H1 (cell line): ENCODE measurements around the gene TRAF3IP1. TPM values are rescaled to one million over a fixed set of nuclear protein-coding genes. Genes with fewer than 3 reads are reported as not detected.
A peak's percentile ranks its signal among the peaks of the same experiment; 100 is the strongest.

Experiments
- CTCF ChIA-PET: fragments of 300-600 bp; sonication (Branson Sonifier 250); formaldehyde crosslinking; loops from one replicate; lab custom pipeline; 2021; ENCODE audit not compliant: partially characterized antibody; lab: Charles Lee
- POLR2A ChIA-PET: fragments of 300-600 bp; sonication (Branson Sonifier 250); formaldehyde crosslinking; loops from one replicate; lab custom pipeline; 2021; ENCODE audit warnings: inconsistent platforms; ENCODE audit not compliant: partially characterized antibody; lab: Charles Lee
- DNase-seq, 2 experiments: peaks; one replicate each; pipeline versions ENCODE4 v3.0.0 to v3.0.0-alpha.2; 2010 to 2022; ENCODE audit warnings: low spot score in 2 of 2, low read depth in 1 of 2, mixed read lengths in 1 of 2
- FAIRE-seq: peaks from 2 replicates; lab custom pipeline; 2011; peaks lifted over from hg19 to GRCh38; lab: Jason Lieb, UNC
- H2AFZ ChIP-seq: 2 replicates; pipeline ENCODE4 v1.8.1; 2012; ENCODE audit warnings: low read length, inconsistent platforms
- H2AK5ac ChIP-seq: 2 replicates; pipeline ENCODE4 v1.6.1; 2013; ENCODE audit warnings: low read depth, low read length
- H2BK120ac ChIP-seq: replicated peaks from 2 replicates; pipeline ENCODE3; 2013; ENCODE audit warnings: low read depth, low read length, inconsistent platforms
- H2BK12ac ChIP-seq: 2 replicates; pipeline ENCODE4 v1.6.1; 2013; ENCODE audit warnings: low read depth, low read length
- H2BK15ac ChIP-seq: 2 replicates; pipeline ENCODE4 v1.6.1; 2013; ENCODE audit warnings: low read length
- H2BK20ac ChIP-seq: 2 replicates; pipeline ENCODE4 v1.6.1; 2013; ENCODE audit warnings: low read length
- H2BK5ac ChIP-seq: 2 replicates; pipeline ENCODE4 v1.6.1; 2013; ENCODE audit warnings: low read depth, low read length
- H3K14ac ChIP-seq: 2 replicates; pipeline ENCODE4 v1.6.1; 2013; ENCODE audit warnings: inconsistent platforms; ENCODE audit not compliant: insufficient read length
- H3K18ac ChIP-seq: 2 replicates; pipeline ENCODE4 v1.6.1; 2013; ENCODE audit warnings: low read length; ENCODE audit errors: extremely low read depth
- H3K23ac ChIP-seq: 2 replicates; pipeline ENCODE4 v1.6.1; 2013; ENCODE audit warnings: inconsistent platforms; ENCODE audit not compliant: insufficient read length
- H3K23me2 ChIP-seq: 2 replicates; pipeline ENCODE4 v1.6.1; 2013; ENCODE audit warnings: low read depth, low read length
- H3K27ac ChIP-seq: 2 replicates; pipeline ENCODE4 v1.6.1; 2011; ENCODE audit warnings: low read depth, low read length, inconsistent platforms
- H3K27me3 ChIP-seq, 4 experiments: replicated peaks in 1 of 4; 1 replicate in 1 of 4; 2 replicates in 3 of 4; pipeline versions ENCODE4 v1.6.1 to v1.8.1; 2011 to 2013; ENCODE audit warnings: low read length in 3 of 4, mild to moderate bottlenecking in 3 of 4, inconsistent platforms in 2 of 4, mixed read lengths in 2 of 4, moderate library complexity in 1 of 4; ENCODE audit not compliant: control insufficient read depth in 3 of 4, insufficient read depth in 3 of 4; ENCODE audit errors: extremely low read depth in 1 of 4
- H3K36me3 ChIP-seq, 4 experiments: 2 replicates each; pipeline versions ENCODE4 v1.6.1 to v1.8.1; 2011 to 2013; ENCODE audit warnings: mild to moderate bottlenecking in 4 of 4, low read length in 3 of 4, moderate library complexity in 2 of 4, control low read depth in 1 of 4, inconsistent platforms in 1 of 4; ENCODE audit not compliant: insufficient read depth in 4 of 4, control insufficient read depth in 2 of 4
- H3K4ac ChIP-seq: replicated peaks from 2 replicates; pipeline ENCODE3; 2013; ENCODE audit warnings: low read length, low read depth, mixed read lengths, inconsistent platforms; ENCODE audit not compliant: insufficient read length
- H3K4me1 ChIP-seq, 4 experiments: replicated peaks in 1 of 4; 1 replicate in 1 of 4; 2 replicates in 3 of 4; pipeline versions ENCODE4 v1.6.1 to v1.8.1; 2011 to 2013; ENCODE audit warnings: low read length in 3 of 4, inconsistent platforms in 2 of 4, mixed read lengths in 1 of 4; ENCODE audit not compliant: insufficient read depth in 4 of 4, control insufficient read depth in 3 of 4
- H3K4me2 ChIP-seq, 2 experiments: 2 replicates each; pipeline versions ENCODE4 v1.6.1 to v1.8.1; 2011 to 2013; ENCODE audit warnings: low read depth in 2 of 2, low read length in 2 of 2, control low read depth in 1 of 2, inconsistent platforms in 1 of 2, mild to moderate bottlenecking in 1 of 2; ENCODE audit not compliant: insufficient read depth in 1 of 2
- H3K4me3 ChIP-seq, 4 experiments: fragments of 200-600, 300-600 bp in 1 of 4; sonication (generic), shearing (Covaris generic), sonication (Bioruptor Twin) in 1 of 4; 2 replicates each; pipeline versions ENCODE4 v1.5.1 to v1.8.1; 2011 to 2016; ENCODE audit warnings: low read length in 4 of 4, low read depth in 3 of 4, control low read depth in 2 of 4, inconsistent platforms in 2 of 4, mild to moderate bottlenecking in 2 of 4, mixed read lengths in 1 of 4, moderate library complexity in 1 of 4; ENCODE audit not compliant: insufficient read depth in 2 of 4; ENCODE audit errors: extremely low read depth in 1 of 4
- H3K56ac ChIP-seq: replicated peaks from 2 replicates; pipeline ENCODE3; 2013; ENCODE audit warnings: low read depth, mild to moderate bottlenecking, mixed read lengths, low read length, inconsistent platforms; ENCODE audit not compliant: insufficient read length
- H3K79me1 ChIP-seq: 2 replicates; pipeline ENCODE4 v1.6.1; 2013; ENCODE audit warnings: low read depth, low read length, control low read depth
- H3K79me2 ChIP-seq, 2 experiments: 2 replicates each; pipeline versions ENCODE4 v1.6.1 to v1.8.1; 2012 to 2013; ENCODE audit warnings: low read length in 2 of 2, mild to moderate bottlenecking in 2 of 2, inconsistent platforms in 1 of 2; ENCODE audit not compliant: insufficient read depth in 2 of 2, control insufficient read depth in 1 of 2
- H3K9ac ChIP-seq, 4 experiments: replicated peaks in 1 of 4; 1 replicate in 1 of 4; 2 replicates in 3 of 4; pipeline versions ENCODE4 v1.6.1 to v1.8.1; 2011 to 2013; ENCODE audit warnings: low read depth in 3 of 4, low read length in 3 of 4, control low read depth in 2 of 4, mild to moderate bottlenecking in 2 of 4, moderate library complexity in 2 of 4, inconsistent platforms in 1 of 4; ENCODE audit errors: extremely low read depth in 1 of 4
- H3K9me3 ChIP-seq, 2 experiments: 2 replicates each; pipeline versions ENCODE4 v1.6.1 to v1.8.1; 2012 to 2013; ENCODE audit warnings: mild to moderate bottlenecking in 2 of 2, moderate library complexity in 2 of 2, control low read depth in 1 of 2, inconsistent platforms in 1 of 2, low read depth in 1 of 2, low read length in 1 of 2, mixed read lengths in 1 of 2; ENCODE audit not compliant: insufficient read depth in 2 of 2
- H4K20me1 ChIP-seq, 2 experiments: replicated peaks in 1 of 2; 2 replicates each; pipeline versions ENCODE3 to v1.8.1; 2011 to 2013; ENCODE audit warnings: inconsistent platforms in 2 of 2, low read length in 2 of 2, mild to moderate bottlenecking in 1 of 2; ENCODE audit not compliant: insufficient read depth in 2 of 2, control insufficient read depth in 1 of 2
- H4K5ac ChIP-seq: 2 replicates; pipeline ENCODE4 v1.6.1; 2013; ENCODE audit warnings: low read length, low read depth, mixed read lengths, inconsistent platforms; ENCODE audit not compliant: insufficient read length
- H4K8ac ChIP-seq: 2 replicates; pipeline ENCODE4 v1.8.0; 2013; ENCODE audit warnings: mild to moderate bottlenecking, moderate library complexity, low read length, inconsistent platforms; ENCODE audit not compliant: insufficient read depth; ENCODE audit errors: extremely low read depth
- H4K91ac ChIP-seq: replicated peaks from 2 replicates; pipeline ENCODE3; 2013; ENCODE audit warnings: low read length, mixed read lengths, inconsistent platforms; ENCODE audit not compliant: insufficient read length
- RAD21 ChIP-seq, 2 experiments: IDR thresholded peaks in 1 of 2; conservative IDR thresholded peaks in 1 of 2; 2 replicates each; pipeline ENCODE4 v1.6.1; 2011; ENCODE audit warnings: low read depth in 2 of 2, low read length in 2 of 2, improper control_type of control experiment in 1 of 2, inconsistent platforms in 1 of 2, mild to moderate bottlenecking in 1 of 2, moderate library complexity in 1 of 2
- WGBS, 2 experiments: shearing (Covaris generic) in 1 of 2; methylation state at CpG; one replicate each; pipeline versions ENCODE4 v1.1.6 to v1.1.7; 2013 to 2015; ENCODE audit warnings: low lambda C conversion rate in 2 of 2, mixed read lengths in 2 of 2, inconsistent platforms in 1 of 2, low coverage in 1 of 2, missing lambda C conversion rate in 1 of 2; ENCODE audit not compliant: insufficient replicate concordance in 2 of 2, insufficient coverage in 1 of 2, insufficient read length in 1 of 2; ENCODE audit errors: extremely low coverage in 1 of 2, missing lambda C conversion rate in 1 of 2; 5-methylcytosine and 5-hydroxymethylcytosine counted together
- polyA plus RNA-seq, 7 experiments: library from polyadenylated mRNA; depleted of rRNA in 3 of 7; stranded (reverse) in 5 of 7; unstranded in 2 of 7; fragments of >200 nt in 5 of 7; fragments of 200-250 nt in 2 of 7; gene quantifications; 1 replicate in 5 of 7; 2 replicates in 1 of 7; 4 replicates in 1 of 7; pipeline versions ENCODE4 v1.2.1 to v1.2.3, GENCODE V29; 2011 to 2013; ENCODE audit warnings: missing spikeins in 2 of 7, mixed read lengths in 2 of 7
- total RNA-seq: library from RNA; stranded (reverse); fragmentation: NEBNext Ultra II Directional; extraction: Animal tissue kit (Norgen Biotek cat#: 25700); gene quantifications from 2 replicates; pipeline ENCODE4 v1.2.1, GENCODE V29; 2021

TRAF3IP1 gene
- total and polyA plus RNA-seq, 2 of the 8 experiments (the other 6 are each of a cell fraction or from before 2014, with no cell fraction given): 2.3 to 17.5 TPM

- no peak overlapping the region for H2AFZ ChIP-seq
- ChIA-PET POLR2A (no interaction called here), CTCF (interaction anchor here (1.8 kb wide), 1 partner anchor 10 kb away, joined by 12 read pairs; no protein-coding TSS in a partner anchor)
- H3K4me1 ChIP-seq: peaks cover 3 to 21% (median 12%) of the 10 kb centered on the region in 4 experiments
- H3K79me2 ChIP-seq: no peaks in the 10 kb centered on the region
- no peak overlapping the region for H4K8ac ChIP-seq
- no peaks in the 10 kb centered on the region for H3K27me3 ChIP-seq
- H3K9me3 ChIP-seq: no peaks in the 10 kb centered on the region
- no peak overlapping the region for H3K27ac ChIP-seq
- peak overlapping the region in 2 of 4 experiments; percentile 10 to 27; a peak in 2 of 7 replicates for H3K9ac ChIP-seq
- DNase-seq (no peak), FAIRE-seq (no peak)
- H2BK20ac ChIP-seq: no peak overlapping the region
- H3K23me2 ChIP-seq: no peaks in the 10 kb centered on the region
- no peak overlapping the region for H2BK120ac ChIP-seq
- 93% methylated on average over 11 of the region's 11 CpGs; no CpG with 5 or more reads in 1 of the 2 experiments for WGBS, 2 experiments
- peaks cover 0 to 2% (median 0%) of the 10 kb centered on the region in 4 experiments; a peak in 1 of 8 replicates for H3K36me3 ChIP-seq
- no peaks in the 10 kb centered on the region for H3K79me1 ChIP-seq
- TF ChIP-seq RAD21 (IDR thresholded peaks at IDR 0.05 in 1 of 2, conservative IDR thresholded peaks at IDR 0.05 in 1 of 2; ENCODE audit: low read depth in 2 of 2, low read length in 2 of 2): no peak
- H3K4ac ChIP-seq: no peak overlapping the region
- no peak overlapping the region for H2BK5ac ChIP-seq
- H3K56ac ChIP-seq: no peak overlapping the region
- no peak overlapping the region for H3K23ac ChIP-seq
- H3K14ac ChIP-seq: no peak overlapping the region
- H3K4me2 ChIP-seq: no peak overlapping the region
- H4K5ac ChIP-seq: no peak overlapping the region
- no peak overlapping the region for H4K91ac ChIP-seq
- no peak overlapping the region for H3K18ac ChIP-seq
- H2AK5ac ChIP-seq: peak overlapping the region; percentile 33; the same call in 1 of the 2 replicates
- H2BK12ac ChIP-seq: no peak overlapping the region
- no peaks in the 10 kb centered on the region for H4K20me1 ChIP-seq
- H2BK15ac ChIP-seq: no peak overlapping the region
- no peak overlapping the region for H3K4me3 ChIP-seq
Measured at GRCh38 chr2:238378230-238379095, 58.1 kb downstream of the TRAF3IP1 start.
